GM19023 (cell line): Measurements from ENCODE around the gene PRDX5.

Experiments used
- ATAC-seq: cut with Tn5 transposase; IDR thresholded peaks from one replicate; pipeline ENCODE4 v1.9.1; 2021; ENCODE audit warnings: mild to moderate bottlenecking, moderate library complexity; ENCODE audit not compliant: unreplicated experiment

The PRDX5 gene

GRCh38 chr11:64359712-64360445, 42.0 kb downstream of the PRDX5 start:
- ATAC-seq: no peak

- no peak for ATAC-seq
Measured at GRCh38 chr11:64360448-64360921, 42.6 kb downstream of the PRDX5 start.

GRCh38 chr11:64361659-64362058, 43.7 kb downstream of the PRDX5 start:
- no peak for ATAC-seq

GRCh38 chr11:64362339-64362738, 44.4 kb downstream of the PRDX5 start:
- no peak for ATAC-seq

- ATAC-seq: no peak
Measured at GRCh38 chr11:64364435-64364834, 46.5 kb downstream of the PRDX5 start.

GRCh38 chr11:64364911-64365310, 47.0 kb downstream of the PRDX5 start:
- ATAC-seq: no peak

- ATAC-seq: no peak
Measured at GRCh38 chr11:64366751-64367150, 48.8 kb downstream of the PRDX5 start.

- ATAC-seq: no peak
Measured at GRCh38 chr11:64367931-64368672, 50.2 kb downstream of the PRDX5 start.

GRCh38 chr11:64368673-64369074, 50.8 kb downstream of the PRDX5 start:
- no peak for ATAC-seq

GRCh38 chr11:64369440-64370421, 51.8 kb downstream of the PRDX5 start:
- no peak for ATAC-seq

- ATAC-seq: no peak
Measured at GRCh38 chr11:64371201-64371600, 53.3 kb downstream of the PRDX5 start.
